SK-N-SH treated with all-trans-retinoic acid at 6 μM for 48 hours (cell line): Measurements from ENCODE around the gene BTF3L4.

ENCODE experiments used
- SNAI2 ChIP-seq: fragments of 250-450 bp; sonication (Bioruptor Pico); IDR thresholded peaks from 2 replicates; pipeline ENCODE4 v1.5.0; 2020; ENCODE audit warnings: mild to moderate bottlenecking, moderate library complexity
- ZFP3 ChIP-seq: fragments of 250-450 bp; sonication (Bioruptor Pico); IDR thresholded peaks from 2 replicates; pipeline ENCODE4 v1.5.0; 2020; ENCODE audit warnings: mild to moderate bottlenecking, moderate library complexity

GRCh38 chr1:52057876-52058415, 1.9 kb downstream of the BTF3L4 start:
- TF ChIP-seq ZFP3 (CRISPR knock-in tag) (no peak), SNAI2 (no peak)
